ENCODE results near the gene STXBP5. TPM values are rescaled to one million over a fixed set of nuclear protein-coding genes. Genes with fewer than 3 reads are reported as not detected.

The STXBP5 gene
- total and polyA plus RNA-seq, 2 of the 13 experiments (the other 11 are each of a cell fraction or from before 2014, with no cell fraction given) = 8.8 to 19.4 TPM

DNA sequence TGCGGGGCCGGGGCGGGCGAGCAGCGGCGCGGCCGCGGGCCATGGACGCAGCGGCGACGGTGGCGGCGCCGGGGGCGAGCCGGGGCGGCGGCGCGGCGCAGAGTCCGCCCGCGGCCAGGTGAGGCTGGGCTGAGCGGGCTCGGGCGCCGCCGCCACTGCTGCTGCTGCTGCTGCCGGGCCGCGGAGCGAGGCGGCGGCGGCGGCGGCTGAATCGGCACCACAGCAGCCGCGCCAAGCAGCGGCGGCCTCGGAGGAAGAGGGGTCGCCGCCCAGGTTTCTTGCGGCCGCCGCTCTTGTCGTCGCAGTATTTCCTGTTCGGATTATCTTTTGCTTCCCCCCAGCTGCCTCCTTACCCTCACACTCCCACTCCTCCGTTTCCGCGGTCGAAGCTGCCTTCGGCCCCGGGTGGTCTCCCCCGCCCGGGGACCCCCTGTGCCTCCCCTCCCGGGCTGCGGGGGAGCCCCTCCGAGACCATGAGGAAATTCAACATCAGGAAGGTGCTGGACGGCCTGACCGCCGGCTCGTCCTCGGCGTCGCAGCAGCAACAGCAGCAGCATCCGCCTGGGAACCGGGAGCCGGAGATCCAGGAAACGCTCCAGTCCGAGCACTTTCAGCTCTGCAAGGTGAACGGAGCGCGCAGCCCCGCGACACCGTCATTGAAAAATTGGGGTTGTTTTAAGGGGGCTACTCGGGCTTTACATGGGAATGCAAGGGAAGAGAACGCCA lies at the start of gene STXBP5 (continued):
- TF ChIP-seq, protein P1, sequence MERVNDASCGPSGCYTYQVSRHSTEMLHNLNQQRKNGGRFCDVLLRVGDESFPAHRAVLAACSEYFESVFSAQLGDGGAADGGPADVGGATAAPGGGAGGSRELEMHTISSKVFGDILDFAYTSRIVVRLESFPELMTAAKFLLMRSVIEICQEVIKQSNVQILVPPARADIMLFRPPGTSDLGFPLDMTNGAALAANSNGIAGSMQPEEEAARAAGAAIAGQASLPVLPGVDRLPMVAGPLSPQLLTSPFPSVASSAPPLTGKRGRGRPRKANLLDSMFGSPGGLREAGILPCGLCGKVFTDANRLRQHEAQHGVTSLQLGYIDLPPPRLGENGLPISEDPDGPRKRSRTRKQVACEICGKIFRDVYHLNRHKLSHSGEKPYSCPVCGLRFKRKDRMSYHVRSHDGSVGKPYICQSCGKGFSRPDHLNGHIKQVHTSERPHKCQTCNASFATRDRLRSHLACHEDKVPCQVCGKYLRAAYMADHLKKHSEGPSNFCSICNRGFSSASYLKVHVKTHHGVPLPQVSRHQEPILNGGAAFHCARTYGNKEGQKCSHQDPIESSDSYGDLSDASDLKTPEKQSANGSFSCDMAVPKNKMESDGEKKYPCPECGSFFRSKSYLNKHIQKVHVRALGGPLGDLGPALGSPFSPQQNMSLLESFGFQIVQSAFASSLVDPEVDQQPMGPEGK (CRISPR knock-in tag; IDR thresholded peaks at IDR 0.05) = 0 out of 2 replicates have a peak, but pooled peaks have one; percentile 24
- TF ChIP-seq HOXD1 (CRISPR knock-in tag; IDR thresholded peaks at IDR 0.05) = peak; percentile 43; the same call in 1 of the 2 replicates
- 0 out of 2 replicates have a peak, but pooled peaks have one; percentile 4 for TF ChIP-seq ZNF143 (CRISPR knock-in tag; IDR thresholded peaks at IDR 0.05)
- peak; percentile 95 for TF ChIP-seq ZNF12 (CRISPR knock-in tag; IDR thresholded peaks at IDR 0.05)
- TF ChIP-seq AHR (CRISPR knock-in tag; IDR thresholded peaks at IDR 0.05) = peak; percentile 54; the same call in 1 of the 2 replicates
- TF ChIP-seq NFE2L2 (IDR thresholded peaks at IDR 0.05; ENCODE audit: low read length) = no peak
- no peak for TF ChIP-seq NR2C2 (CRISPR knock-in tag; IDR thresholded peaks at IDR 0.05; ENCODE audit: borderline replicate concordance)
- TF ChIP-seq KMT2B (CRISPR knock-in tag; IDR thresholded peaks at IDR 0.05) = peak; percentile 72
- peak; percentile 69 for TF ChIP-seq PHF8 (CRISPR knock-in tag; IDR thresholded peaks at IDR 0.05)
- TF ChIP-seq, protein P2, sequence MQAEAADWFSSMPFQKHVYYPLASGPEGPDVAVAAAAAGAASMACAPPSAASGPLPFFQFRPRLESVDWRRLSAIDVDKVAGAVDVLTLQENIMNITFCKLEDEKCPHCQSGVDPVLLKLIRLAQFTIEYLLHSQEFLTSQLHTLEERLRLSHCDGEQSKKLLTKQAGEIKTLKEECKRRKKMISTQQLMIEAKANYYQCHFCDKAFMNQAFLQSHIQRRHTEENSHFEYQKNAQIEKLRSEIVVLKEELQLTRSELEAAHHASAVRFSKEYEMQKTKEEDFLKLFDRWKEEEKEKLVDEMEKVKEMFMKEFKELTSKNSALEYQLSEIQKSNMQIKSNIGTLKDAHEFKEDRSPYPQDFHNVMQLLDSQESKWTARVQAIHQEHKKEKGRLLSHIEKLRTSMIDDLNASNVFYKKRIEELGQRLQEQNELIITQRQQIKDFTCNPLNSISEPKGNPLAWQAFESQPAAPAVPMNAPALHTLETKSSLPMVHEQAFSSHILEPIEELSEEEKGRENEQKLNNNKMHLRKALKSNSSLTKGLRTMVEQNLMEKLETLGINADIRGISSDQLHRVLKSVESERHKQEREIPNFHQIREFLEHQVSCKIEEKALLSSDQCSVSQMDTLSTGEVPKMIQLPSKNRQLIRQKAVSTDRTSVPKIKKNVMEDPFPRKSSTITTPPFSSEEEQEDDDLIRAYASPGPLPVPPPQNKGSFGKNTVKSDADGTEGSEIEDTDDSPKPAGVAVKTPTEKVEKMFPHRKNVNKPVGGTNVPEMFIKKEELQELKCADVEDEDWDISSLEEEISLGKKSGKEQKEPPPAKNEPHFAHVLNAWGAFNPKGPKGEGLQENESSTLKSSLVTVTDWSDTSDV (CRISPR knock-in tag; IDR thresholded peaks at IDR 0.05) = 0 out of 2 replicates have a peak, but pooled peaks have one; percentile 61
- 0 out of 2 replicates have a peak, but pooled peaks have one; percentile 23 for TF ChIP-seq ZNF629 (CRISPR knock-in tag; conservative IDR thresholded peaks at IDR 0.05)
- TF ChIP-seq KDM6A (CRISPR knock-in tag; IDR thresholded peaks at IDR 0.05; ENCODE audit: low read depth) = no peak
- TF ChIP-seq MATR3 (CRISPR knock-in tag; IDR thresholded peaks at IDR 0.05) = no peak
- TF ChIP-seq SOX13 (IDR thresholded peaks at IDR 0.05) = no peak
- no peak for TF ChIP-seq SOX13 (CRISPR knock-in tag; conservative IDR thresholded peaks at IDR 0.05 in 1 of 2, IDR thresholded peaks at IDR 0.05 in 1 of 2)
- no peak for TF ChIP-seq ZNF7 (CRISPR knock-in tag; IDR thresholded peaks at IDR 0.05)
- no peak for TF ChIP-seq RNF2 (conservative IDR thresholded peaks at IDR 0.05; ENCODE audit: low read depth)
- TF ChIP-seq, protein P3, sequence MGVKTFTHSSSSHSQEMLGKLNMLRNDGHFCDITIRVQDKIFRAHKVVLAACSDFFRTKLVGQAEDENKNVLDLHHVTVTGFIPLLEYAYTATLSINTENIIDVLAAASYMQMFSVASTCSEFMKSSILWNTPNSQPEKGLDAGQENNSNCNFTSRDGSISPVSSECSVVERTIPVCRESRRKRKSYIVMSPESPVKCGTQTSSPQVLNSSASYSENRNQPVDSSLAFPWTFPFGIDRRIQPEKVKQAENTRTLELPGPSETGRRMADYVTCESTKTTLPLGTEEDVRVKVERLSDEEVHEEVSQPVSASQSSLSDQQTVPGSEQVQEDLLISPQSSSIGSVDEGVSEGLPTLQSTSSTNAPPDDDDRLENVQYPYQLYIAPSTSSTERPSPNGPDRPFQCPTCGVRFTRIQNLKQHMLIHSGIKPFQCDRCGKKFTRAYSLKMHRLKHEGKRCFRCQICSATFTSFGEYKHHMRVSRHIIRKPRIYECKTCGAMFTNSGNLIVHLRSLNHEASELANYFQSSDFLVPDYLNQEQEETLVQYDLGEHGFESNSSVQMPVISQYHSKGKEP (CRISPR knock-in tag; IDR thresholded peaks at IDR 0.05) = no peak
- TF ChIP-seq, protein P4, sequence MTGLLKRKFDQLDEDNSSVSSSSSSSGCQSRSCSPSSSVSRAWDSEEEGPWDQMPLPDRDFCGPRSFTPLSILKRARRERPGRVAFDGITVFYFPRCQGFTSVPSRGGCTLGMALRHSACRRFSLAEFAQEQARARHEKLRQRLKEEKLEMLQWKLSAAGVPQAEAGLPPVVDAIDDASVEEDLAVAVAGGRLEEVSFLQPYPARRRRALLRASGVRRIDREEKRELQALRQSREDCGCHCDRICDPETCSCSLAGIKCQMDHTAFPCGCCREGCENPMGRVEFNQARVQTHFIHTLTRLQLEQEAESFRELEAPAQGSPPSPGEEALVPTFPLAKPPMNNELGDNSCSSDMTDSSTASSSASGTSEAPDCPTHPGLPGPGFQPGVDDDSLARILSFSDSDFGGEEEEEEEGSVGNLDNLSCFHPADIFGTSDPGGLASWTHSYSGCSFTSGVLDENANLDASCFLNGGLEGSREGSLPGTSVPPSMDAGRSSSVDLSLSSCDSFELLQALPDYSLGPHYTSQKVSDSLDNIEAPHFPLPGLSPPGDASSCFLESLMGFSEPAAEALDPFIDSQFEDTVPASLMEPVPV (CRISPR knock-in tag; IDR thresholded peaks at IDR 0.05) = no peak
- TF ChIP-seq, protein P5, sequence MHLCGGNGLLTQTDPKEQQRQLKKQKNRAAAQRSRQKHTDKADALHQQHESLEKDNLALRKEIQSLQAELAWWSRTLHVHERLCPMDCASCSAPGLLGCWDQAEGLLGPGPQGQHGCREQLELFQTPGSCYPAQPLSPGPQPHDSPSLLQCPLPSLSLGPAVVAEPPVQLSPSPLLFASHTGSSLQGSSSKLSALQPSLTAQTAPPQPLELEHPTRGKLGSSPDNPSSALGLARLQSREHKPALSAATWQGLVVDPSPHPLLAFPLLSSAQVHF (CRISPR knock-in tag; IDR thresholded peaks at IDR 0.05) = no peak
